ENCODE data around the gene APOL2. TPM values are rescaled to one million over a fixed set of nuclear protein-coding genes. Genes with fewer than 3 reads are reported as not detected.

Gene APOL2
- total RNA-seq, 1 donor from 2014 or later = 12.8 TPM

GRCh38 chr22:36238373-36239149 lies 766 bp downstream of the APOL2 start:
- Histone ChIP-seq H3K79me2 (ENCODE audit: low read depth) (no peaks in the 10 kb centered on the region), H4K20me1 (ENCODE audit: low read depth) (no peaks in the 10 kb centered on the region), H3K27ac (no peak overlapping the region), H3K4me3 (peak overlapping the region; percentile 33), H3K27me3 (no peaks in the 10 kb centered on the region), H3K4me1 (peaks cover 24% of the 10 kb centered on the region), H2AFZ (replicated peaks) (no peak overlapping the region), H3K9me3 (ENCODE audit: low read depth) (no peaks in the 10 kb centered on the region), H3K36me3 (no peaks in the 10 kb centered on the region), H3K9ac (no peak overlapping the region), H3F3A (ENCODE audit: low read depth) (no peaks in the 10 kb centered on the region), H3K4me2 (peak overlapping the region; percentile 67)
- Mint-ChIP-seq H3K4me1 (peaks cover 36% of the 10 kb centered on the region), H3K36me3 (peaks cover 12% of the 10 kb centered on the region), H3K27ac (peak overlapping the region; percentile 98), H3K4me3 (peak overlapping the region; percentile 88), H3K9me3 (peaks cover 21% of the 10 kb centered on the region), H3K27me3 (ENCODE audit: insufficient read depth, low read depth) (peaks cover 2% of the 10 kb centered on the region)
- TF ChIP-seq EZH2phosphoT487 (IDR thresholded peaks at IDR 0.05) (no peak), EZH2 (IDR thresholded peaks at IDR 0.05) (no peak), CTCF (IDR thresholded peaks at IDR 0.05) (no peak)
- no peak for DNase-seq (ENCODE audit: low spot score)

GRCh38 chr22:36237462-36238372 lies 1.6 kb downstream of the APOL2 start:
- Histone ChIP-seq H4K20me1 (ENCODE audit: low read depth) (no peaks in the 10 kb centered on the region), H3K27ac (no peak overlapping the region), H2AFZ (replicated peaks) (no peak overlapping the region), H3K4me1 (peaks cover 24% of the 10 kb centered on the region), H3K27me3 (no peaks in the 10 kb centered on the region), H3F3A (ENCODE audit: low read depth) (no peaks in the 10 kb centered on the region), H3K36me3 (no peaks in the 10 kb centered on the region), H3K9ac (no peak overlapping the region), H3K4me2 (no peak overlapping the region), H3K9me3 (ENCODE audit: low read depth) (no peaks in the 10 kb centered on the region), H3K4me3 (no peak overlapping the region), H3K79me2 (ENCODE audit: low read depth) (no peaks in the 10 kb centered on the region)
- Mint-ChIP-seq H3K9me3 (peaks cover 14% of the 10 kb centered on the region), H3K27ac (peak overlapping the region; percentile 24), H3K4me3 (peak overlapping the region; percentile 75), H3K36me3 (peaks cover 12% of the 10 kb centered on the region), H3K4me1 (peaks cover 36% of the 10 kb centered on the region), H3K27me3 (ENCODE audit: insufficient read depth, low read depth) (peaks cover 2% of the 10 kb centered on the region)
- no peak for DNase-seq (ENCODE audit: low spot score)
- no peak for TF ChIP-seq EZH2 (IDR thresholded peaks at IDR 0.05)
- no peak for TF ChIP-seq CTCF (IDR thresholded peaks at IDR 0.05)
- no peak for TF ChIP-seq EZH2phosphoT487 (IDR thresholded peaks at IDR 0.05)

GRCh38 chr22:36236388-36237319 lies 2.7 kb downstream of the APOL2 start:
- Histone ChIP-seq H3K4me3 (no peak overlapping the region), H3K4me2 (no peak overlapping the region)

More at GRCh38 chr22:36236388-36237319, 2.7 kb downstream of the APOL2 start:
- H3K36me3 ChIP-seq = no peaks in the 10 kb centered on the region
- H3F3A ChIP-seq (ENCODE audit: low read depth) = no peaks in the 10 kb centered on the region
- no peak overlapping the region for H2AFZ ChIP-seq (replicated peaks)
- H3K9ac ChIP-seq = no peak overlapping the region
- peak; percentile 20 for DNase-seq (ENCODE audit: low spot score)
- H3K9me3 ChIP-seq (ENCODE audit: low read depth) = no peaks in the 10 kb centered on the region
- Mint-ChIP-seq H3K4me1 (peaks cover 36% of the 10 kb centered on the region), H3K36me3 (peaks cover 11% of the 10 kb centered on the region), H3K27ac (no peak overlapping the region), H3K9me3 (peaks cover 5% of the 10 kb centered on the region), H3K27me3 (ENCODE audit: insufficient read depth, low read depth) (peaks cover 2% of the 10 kb centered on the region), H3K4me3 (no peak overlapping the region)
- H4K20me1 ChIP-seq (ENCODE audit: low read depth) = no peaks in the 10 kb centered on the region
- no peak for TF ChIP-seq EZH2phosphoT487 (IDR thresholded peaks at IDR 0.05)
- TF ChIP-seq EZH2 (IDR thresholded peaks at IDR 0.05) = no peak
- no peak for TF ChIP-seq CTCF (IDR thresholded peaks at IDR 0.05)
- H3K27me3 ChIP-seq = no peaks in the 10 kb centered on the region
- no peaks in the 10 kb centered on the region for H3K79me2 ChIP-seq (ENCODE audit: low read depth)
- peaks cover 24% of the 10 kb centered on the region for H3K4me1 ChIP-seq
- H3K27ac ChIP-seq = no peak overlapping the region

Measured in neural progenitor cell (in vitro differentiated cells).